Stimulated activated CD4-positive, alpha-beta T cell treated with anti-CD3 and anti-CD28 coated beads, Interleukin-15, amount 100 ng/mL, for 48 hours (primary cell): Measurements from ENCODE around the gene LRIT2.

Source experiments
- DNase-seq, 2 donors: peaks; one replicate each; pipeline ENCODE4 v3.0.0-alpha.2; 2020; ENCODE audit warnings: low read depth in 2 of 2

Gene LRIT2

GRCh38 chr10:84205049-84205852 is 20.1 kb downstream of the LRIT2 start:
- peak; percentile 46 to 57 for DNase-seq

GRCh38 chr10:84204610-84205009 is 20.7 kb downstream of the LRIT2 start:
- DNase-seq = no peak

GRCh38 chr10:84204122-84204521 is 21.2 kb downstream of the LRIT2 start:
- DNase-seq = no peak

GRCh38 chr10:84202349-84202748 is 23.0 kb downstream of the LRIT2 start:
- no peak for DNase-seq

DNA sequence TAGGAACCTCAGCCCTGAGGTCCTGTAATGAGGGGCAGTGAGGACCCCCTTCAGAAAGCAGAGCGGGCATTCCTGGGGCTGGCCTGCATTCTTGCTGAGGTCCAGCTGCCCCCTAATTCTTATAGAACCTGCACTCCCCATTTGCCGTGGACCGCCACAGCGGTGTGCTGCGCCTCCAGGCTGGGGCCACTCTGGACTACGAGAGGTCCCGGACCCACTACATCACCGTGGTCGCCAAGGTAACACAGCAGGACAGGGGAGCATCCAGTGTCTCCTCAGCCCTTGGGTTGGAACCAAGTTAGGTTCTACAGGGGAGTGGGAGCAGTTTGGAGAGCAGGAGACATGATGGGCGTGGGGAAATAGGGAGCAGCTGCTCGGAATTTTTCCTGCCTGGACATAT is 23.7 kb downstream of the LRIT2 start:
- DNase-seq = no peak

DNA sequence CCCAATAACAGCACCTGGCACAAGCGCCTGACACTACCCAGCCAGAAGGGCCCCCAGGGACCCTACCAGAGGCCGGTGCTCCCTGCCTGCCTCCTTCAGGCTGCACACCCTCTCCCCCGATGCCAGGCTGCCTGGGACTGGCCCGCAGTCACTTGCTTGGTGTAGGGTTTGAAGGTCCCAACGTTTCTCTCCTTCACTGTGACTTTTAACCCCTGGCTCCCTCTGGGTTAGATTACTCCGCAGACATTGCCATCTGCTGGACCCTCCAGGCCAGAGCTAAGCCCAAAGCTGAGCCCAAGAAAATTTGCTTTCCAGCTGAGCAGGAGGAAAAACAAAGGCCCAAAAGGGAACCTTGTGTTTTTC is 24.1 kb downstream of the LRIT2 start:
- no peak for DNase-seq

- no peak for DNase-seq
Measured at GRCh38 chr10:84200537-84201243, 24.7 kb downstream of the LRIT2 start.

DNA sequence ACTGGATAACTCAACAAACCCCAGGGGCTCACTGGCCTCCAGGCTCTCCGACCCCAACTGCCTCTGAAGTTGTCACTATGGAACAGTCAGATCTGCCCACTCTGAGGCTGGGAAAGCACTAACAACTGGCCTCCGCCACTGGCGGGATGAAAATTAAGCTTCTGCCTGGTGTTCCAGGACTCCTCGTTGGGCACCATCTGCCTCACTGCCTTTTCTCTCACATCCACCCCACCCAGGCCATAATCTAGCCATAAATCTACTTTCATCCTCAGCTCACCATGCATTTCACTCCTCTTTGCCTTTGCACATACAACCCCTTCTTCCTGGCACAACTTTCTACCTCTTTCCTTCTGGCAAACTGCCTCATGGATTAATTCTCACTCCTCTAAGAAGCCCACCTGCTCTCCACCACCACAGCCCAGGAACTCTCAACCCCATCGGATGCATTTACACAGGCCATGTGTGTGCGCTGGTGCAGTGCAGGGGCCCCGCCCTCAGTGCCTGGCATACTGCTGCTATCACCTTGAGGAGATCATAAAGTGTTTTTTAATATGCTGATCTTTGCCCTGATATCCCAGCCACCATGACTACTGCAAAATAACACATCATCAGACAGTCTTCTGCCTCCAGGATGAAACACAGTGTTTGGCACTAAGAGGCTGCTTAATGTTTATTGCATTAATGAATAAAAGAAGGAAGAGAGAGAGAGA is 27.0 kb downstream of the LRIT2 start:
- DNase-seq = no peak

DNA sequence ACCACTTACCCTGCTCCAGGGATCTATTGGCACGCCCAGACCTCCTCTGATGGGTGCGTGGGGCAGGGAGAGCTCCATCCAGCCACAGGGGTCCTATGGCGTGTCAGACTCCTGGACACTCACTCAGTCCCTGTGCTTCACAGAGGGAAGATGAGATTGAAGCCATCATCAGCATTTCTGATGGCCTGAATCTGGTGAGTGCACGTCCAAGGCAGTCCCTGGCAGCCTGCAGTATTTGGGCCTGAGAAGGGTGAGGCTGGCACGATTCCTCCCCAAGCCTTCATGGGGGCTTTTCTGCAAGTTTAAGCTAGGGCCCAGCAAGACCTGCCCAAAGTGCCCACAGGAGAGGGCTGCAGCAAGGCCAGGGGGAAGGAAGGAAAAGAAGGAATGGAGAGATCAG is 27.7 kb downstream of the LRIT2 start:
- no peak for DNase-seq

DNA sequence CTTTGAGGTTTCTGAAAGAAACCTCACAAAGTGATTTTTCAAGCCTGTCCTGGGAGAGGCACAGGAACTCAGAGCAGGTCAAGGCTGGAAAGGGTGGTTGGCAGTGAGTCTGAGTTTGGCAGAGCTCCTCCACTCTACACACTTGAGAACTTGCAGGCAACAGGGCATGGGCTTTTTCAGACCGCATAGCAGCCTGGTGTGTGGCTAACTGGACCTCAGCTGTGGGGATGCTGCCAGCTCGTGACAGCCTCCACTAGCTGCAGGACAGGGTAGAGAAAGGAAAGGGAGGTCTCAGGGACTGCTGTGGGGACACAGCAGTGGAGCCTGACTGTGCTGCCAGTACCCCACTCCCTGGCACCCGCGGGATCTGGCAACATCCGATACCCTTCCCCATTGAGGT is 28.4 kb downstream of the LRIT2 start:
- DNase-seq = no peak

DNA sequence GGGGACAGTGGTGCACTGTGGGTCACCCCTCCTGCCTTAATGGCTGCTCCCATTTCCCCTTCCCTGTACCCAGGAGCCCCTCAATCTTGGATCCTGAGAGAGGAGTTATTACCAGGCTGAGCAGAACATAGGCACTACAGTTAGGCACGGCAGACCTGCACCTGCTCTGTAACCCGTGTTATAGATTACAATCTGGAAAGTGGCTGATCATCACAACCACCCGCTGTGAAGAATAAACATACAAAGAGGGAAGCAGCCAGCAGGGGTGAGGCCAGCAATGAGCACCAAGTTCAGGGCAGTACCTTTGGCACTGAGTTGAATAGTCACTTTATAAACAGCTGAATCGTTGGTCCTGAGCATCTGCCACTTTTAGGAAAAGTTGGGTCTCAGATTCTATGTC is 29.3 kb downstream of the LRIT2 start:
- DNase-seq = no peak

GRCh38 chr10:84195044-84195830 is 30.1 kb downstream of the LRIT2 start:
- DNase-seq = no peak

DNA sequence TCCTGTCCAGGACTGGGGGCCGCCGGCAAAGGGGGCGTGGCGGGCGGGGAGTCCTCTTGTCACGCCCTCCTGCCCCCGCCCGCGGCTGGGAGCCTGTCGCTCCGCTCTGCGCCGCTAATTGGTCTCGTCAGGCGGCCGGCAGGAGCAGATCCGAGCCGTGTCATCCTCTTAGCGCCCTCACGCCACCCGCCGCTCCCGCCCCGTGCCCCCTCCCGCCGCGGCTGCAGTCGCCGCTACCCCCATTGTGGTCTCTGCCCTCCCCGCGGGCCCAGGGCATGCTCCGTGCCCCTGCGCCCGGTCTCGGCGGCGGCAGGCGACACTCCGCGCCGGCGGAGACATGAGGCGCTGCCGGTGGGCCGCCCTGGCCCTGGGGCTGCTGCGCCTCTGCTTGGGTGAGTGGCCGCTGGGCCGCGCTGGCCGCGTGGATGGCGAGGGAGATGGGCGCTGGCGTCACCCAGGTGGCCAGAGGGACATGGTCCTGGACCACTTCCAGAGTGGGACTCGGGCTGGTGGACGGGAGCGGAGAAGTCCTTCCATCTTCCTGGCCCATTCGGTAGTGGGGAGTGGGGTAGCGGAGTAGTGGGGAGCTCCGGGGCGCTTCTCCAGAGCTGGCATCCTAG is 30.8 kb downstream of the LRIT2 start, which contains the start of gene CDHR1:
Gene CDHR1, plus strand, starts transcription at position 114 of the 620 bp plus-strand sequence. Its CDS starts 224 bp downstream, at position 338.
- DNase-seq = peak; percentile 14 to 27

DNA sequence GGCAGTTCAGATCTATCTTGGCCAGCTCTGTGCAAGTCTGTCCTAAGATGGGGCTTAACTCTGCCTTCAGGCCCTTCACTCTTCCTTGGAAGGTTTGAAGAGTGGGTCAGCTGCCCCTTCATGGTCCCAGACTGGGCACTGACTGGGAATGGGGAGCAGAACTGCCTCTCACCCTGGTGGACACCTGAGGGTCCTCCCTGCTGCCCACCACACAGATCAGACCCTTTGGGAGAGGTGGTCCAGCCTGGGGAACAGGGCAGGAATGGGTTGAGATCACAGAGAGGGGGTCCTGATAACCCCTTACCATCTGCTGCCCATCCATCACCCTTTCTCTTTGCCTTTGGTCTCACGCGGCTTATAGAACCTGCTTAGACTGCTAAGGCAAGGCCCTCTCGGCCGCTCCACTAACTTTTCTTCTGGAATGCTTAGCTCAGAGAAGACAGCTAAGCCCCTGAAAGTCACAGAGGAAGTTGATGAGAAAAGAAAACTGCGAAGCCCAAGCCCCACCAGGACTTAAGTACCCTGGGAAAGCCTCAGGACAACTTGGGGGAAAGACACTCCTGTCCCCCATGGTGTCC is 31.4 kb downstream of the LRIT2 start:
- DNase-seq = no peak

DNA sequence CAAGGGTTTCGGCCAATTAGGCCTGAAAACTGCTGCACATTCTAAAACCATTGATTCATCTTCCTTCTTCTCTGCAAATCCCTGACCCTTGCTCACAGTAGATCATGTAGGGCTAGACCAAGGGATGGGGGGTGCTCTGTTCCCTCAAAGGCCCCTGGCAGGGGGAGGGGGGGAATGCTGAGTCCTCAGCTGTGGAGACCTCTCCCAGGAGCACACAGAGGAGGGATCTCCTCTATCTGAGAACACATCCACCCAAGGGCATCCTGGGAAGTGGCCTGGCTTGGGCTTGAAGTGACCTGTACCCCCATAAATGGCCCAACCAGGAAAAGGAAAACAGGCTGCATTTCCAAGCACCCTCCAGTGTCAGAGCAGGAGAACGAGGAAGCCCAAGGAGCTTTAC is 32.0 kb downstream of the LRIT2 start:
- DNase-seq = no peak

DNA sequence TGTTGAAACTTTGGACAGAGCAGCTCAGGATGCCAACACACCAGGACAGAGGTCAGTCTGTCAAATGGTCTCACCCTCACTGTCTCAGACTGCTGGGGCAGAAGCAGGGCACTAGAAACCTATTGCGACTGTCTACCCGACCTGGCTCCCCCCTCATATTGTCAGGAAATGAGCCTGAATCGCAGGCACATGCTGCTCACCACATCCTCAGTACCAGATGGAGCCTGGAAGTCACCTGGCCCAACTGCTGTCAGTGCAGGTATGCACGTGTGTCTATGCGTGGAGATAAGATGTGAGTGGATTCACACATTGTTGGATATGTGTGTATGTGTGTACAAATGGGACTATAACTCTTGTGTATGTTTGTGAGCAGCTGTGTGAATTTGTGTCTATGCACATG is 34.2 kb downstream of the LRIT2 start:
- DNase-seq = no peak

GRCh38 chr10:84190621-84191020 is 34.7 kb downstream of the LRIT2 start:
- no peak for DNase-seq

DNA sequence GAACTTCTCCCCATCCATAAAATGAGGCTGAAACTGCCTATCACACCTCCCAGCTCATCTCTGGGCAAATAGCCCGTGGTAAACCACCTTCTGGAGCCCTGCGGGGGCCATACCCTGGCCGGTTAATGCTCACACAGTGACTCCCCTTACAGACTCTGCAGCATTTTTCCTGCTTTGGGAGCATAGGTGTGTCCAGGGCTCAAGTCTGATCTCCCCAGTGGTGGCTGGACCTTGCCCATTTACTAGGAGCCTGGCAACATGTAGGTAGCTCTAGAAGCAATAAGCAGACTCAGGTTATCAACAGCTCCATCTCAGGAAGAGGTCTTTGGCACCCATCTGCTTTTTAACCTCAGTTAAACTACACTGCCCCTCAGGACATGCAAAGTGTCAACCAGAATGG is 36.5 kb downstream of the LRIT2 start:
- no peak for DNase-seq

DNA sequence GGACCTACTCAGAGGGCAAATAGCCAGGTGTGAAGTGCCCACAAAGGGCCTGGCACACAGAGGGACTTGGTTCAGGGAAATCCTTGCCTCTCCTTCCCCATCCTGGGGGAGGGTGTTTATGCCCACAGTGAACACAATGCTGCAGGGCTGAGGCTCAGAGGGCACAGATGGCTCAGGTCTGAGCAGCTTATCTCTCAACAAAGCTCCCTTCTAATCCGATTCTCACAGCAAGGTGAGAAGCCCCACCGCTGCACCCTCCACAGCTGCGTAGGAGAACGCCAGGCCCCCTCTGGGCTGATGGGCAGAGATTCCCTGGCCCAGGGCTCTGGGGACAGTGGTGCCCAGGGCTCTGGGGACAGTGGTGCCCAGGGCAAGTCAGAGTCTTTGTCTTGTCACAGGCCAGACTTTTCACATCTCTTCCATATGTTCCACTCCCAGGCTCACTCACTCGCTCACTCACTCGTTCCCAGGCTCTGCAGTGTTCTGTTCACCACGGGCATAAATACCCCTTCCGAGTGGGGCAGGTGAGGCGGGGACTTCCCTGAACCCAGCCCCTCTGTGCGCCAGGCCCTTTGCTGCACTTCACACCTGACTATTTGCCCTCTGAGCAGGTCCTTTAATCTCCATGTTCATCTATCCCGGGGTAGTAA is 39.7 kb downstream of the LRIT2 start:
- DNase-seq = no peak

DNA sequence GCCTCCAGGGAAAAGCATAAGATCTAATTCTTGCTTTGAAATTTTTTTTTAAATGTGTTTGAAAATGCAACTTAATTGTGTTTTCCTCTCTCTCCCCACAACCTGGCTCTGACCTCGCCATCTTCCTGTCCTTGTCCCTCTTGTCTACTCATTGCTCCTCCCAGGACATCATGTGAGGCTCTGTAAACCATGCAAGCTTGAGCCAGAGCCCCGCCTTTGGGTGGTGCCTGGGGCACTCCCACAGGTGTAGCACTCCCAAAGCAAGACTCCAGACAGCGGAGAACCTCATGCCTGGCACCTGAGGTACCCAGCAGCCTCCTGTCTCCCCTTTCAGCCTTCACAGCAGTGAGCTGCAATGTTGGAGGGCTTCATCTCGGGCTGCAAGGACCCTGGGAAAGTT is 40.8 kb downstream of the LRIT2 start:
- no peak for DNase-seq

GRCh38 chr10:84181631-84182030 is 43.7 kb downstream of the LRIT2 start:
- DNase-seq = no peak
